Lung (tissue), 12 donors: Measurements from ENCODE around the gene PARP11. TPM values are rescaled to one million over a fixed set of nuclear protein-coding genes. Genes with fewer than 3 reads are reported as not detected.

Source experiments
- ATAC-seq: fragments of 200-7000 bp; cut with Tn5 transposase; one replicate; pipeline ENCODE4 v1.9.1; 2020; ENCODE audit warnings: moderate number of reproducible peaks; ENCODE audit not compliant: insufficient read depth, low FRiP score
- DNase-seq, 3 donors: peaks; one replicate each; pipeline ENCODE4 v3.0.0-alpha.2; 2013 to 2017
- H3K27ac ChIP-seq, 2 donors: one replicate each; pipeline ENCODE4 v1.5.1; 2013; ENCODE audit warnings: mild to moderate bottlenecking in 2 of 2, moderate library complexity in 2 of 2, control low read depth in 1 of 2, inconsistent platforms in 1 of 2, low read depth in 1 of 2, low read length in 1 of 2
- H3K27me3 ChIP-seq, 3 donors: one replicate each; pipeline ENCODE4 v1.5.1; 2013; ENCODE audit warnings: low read length in 2 of 3; ENCODE audit not compliant: control insufficient read depth in 3 of 3, insufficient read depth in 3 of 3
- H3K36me3 ChIP-seq, 4 donors: one replicate each; pipeline ENCODE4 v1.5.1; 2013; ENCODE audit warnings: low read length in 4 of 4, mild to moderate bottlenecking in 1 of 4, moderate library complexity in 1 of 4; ENCODE audit not compliant: control insufficient read depth in 4 of 4, insufficient read depth in 4 of 4
- H3K4me1 ChIP-seq, 5 donors: one replicate each; pipeline ENCODE4 v1.5.1; 2013; ENCODE audit warnings: low read length in 5 of 5, mild to moderate bottlenecking in 2 of 5, moderate library complexity in 1 of 5; ENCODE audit not compliant: control insufficient read depth in 5 of 5, insufficient read depth in 5 of 5
- H3K4me3 ChIP-seq: one replicate; pipeline ENCODE4 v1.5.1; 2013; ENCODE audit warnings: mild to moderate bottlenecking, control low read depth, moderate library complexity
- H3K9ac ChIP-seq, 2 donors: one replicate each; pipeline ENCODE4 v1.5.1; 2013; ENCODE audit warnings: low read length in 2 of 2, control low read depth in 1 of 2; ENCODE audit not compliant: insufficient read depth in 1 of 2
- H3K9me3 ChIP-seq, 4 donors: one replicate each; pipeline ENCODE4 v1.5.1; 2013; ENCODE audit warnings: low read length in 3 of 4, mild to moderate bottlenecking in 1 of 4, moderate library complexity in 1 of 4; ENCODE audit not compliant: control insufficient read depth in 4 of 4, insufficient read depth in 3 of 4
- WGBS, 2 donors: extraction: QIAGEN DNeasy Blood & Tissue Kit; methylation state at CpG; one replicate each; pipeline ENCODE4 v1.1.7; 2013; 5-methylcytosine and 5-hydroxymethylcytosine counted together
- polyA plus RNA-seq, 2 donors: library from polyadenylated mRNA; stranded (reverse); fragments of 200-250 nt; gene quantifications; one replicate each; pipeline ENCODE4 v1.2.1, GENCODE V29; 2013
- total RNA-seq, 2 donors: library from RNA; depleted of rRNA in 1 of 2; stranded (reverse); fragments of >200 nt in 1 of 2; gene quantifications; one replicate each; pipeline ENCODE4 v1.2.1, GENCODE V29; 2014 to 2021
- TF ChIP-seq, protein P1 (sequence below): IDR thresholded peaks from 2 replicates; pipeline ENCODE4 v1.5.1; 2012; ENCODE audit warnings: mild to moderate bottlenecking; ENCODE audit errors: control extremely low read depth, extremely low read depth
- donor health status: control.
- donor health status: control.
- donor health status: Bipolar disorder and iron deficiency.
- donor health status: healthy.
- donor health status: DM: yes; HTN: yes; CAD: no.

The PARP11 gene
- total and polyA plus RNA-seq, 4 donors = 2.7 to 12.8 (median 8.1) TPM

DNA sequence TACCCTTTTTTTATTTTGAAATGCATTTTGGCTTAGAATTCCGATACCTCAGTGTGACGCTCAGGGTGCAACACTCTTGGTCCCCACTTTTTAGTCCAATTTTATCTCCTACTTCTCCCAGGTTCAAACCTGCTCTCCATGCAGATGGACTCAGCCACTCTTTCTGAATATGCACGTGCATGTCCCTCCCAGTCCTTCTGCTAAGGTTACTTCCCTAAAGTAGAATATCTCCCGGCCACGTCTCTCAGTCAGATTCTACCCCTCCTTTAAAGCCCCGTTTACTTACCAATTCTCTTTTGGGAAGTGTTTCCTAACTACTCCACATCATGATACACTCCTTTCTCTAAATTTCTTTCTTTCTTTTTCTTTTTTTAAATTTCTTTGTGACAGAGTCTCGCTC is 15.5 kb upstream of the PARP11 start:
- DNase-seq (no peak), ATAC-seq (no peak)
- WGBS, 2 donors = 53 to 77% methylated on average over 7 of the region's 7 CpGs
- Histone ChIP-seq H3K9me3 (no peaks in the 10 kb centered on the region), H3K27ac (no peak overlapping the region), H3K4me1 (peaks cover 0 to 6% (median 1%) of the 10 kb centered on the region in 5 donors), H3K36me3 (no peaks in the 10 kb centered on the region), H3K27me3 (no peaks in the 10 kb centered on the region), H3K4me3 (no peak overlapping the region), H3K9ac (no peak overlapping the region)
- TF ChIP-seq, protein P1, sequence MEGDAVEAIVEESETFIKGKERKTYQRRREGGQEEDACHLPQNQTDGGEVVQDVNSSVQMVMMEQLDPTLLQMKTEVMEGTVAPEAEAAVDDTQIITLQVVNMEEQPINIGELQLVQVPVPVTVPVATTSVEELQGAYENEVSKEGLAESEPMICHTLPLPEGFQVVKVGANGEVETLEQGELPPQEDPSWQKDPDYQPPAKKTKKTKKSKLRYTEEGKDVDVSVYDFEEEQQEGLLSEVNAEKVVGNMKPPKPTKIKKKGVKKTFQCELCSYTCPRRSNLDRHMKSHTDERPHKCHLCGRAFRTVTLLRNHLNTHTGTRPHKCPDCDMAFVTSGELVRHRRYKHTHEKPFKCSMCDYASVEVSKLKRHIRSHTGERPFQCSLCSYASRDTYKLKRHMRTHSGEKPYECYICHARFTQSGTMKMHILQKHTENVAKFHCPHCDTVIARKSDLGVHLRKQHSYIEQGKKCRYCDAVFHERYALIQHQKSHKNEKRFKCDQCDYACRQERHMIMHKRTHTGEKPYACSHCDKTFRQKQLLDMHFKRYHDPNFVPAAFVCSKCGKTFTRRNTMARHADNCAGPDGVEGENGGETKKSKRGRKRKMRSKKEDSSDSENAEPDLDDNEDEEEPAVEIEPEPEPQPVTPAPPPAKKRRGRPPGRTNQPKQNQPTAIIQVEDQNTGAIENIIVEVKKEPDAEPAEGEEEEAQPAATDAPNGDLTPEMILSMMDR = no peak

DNA sequence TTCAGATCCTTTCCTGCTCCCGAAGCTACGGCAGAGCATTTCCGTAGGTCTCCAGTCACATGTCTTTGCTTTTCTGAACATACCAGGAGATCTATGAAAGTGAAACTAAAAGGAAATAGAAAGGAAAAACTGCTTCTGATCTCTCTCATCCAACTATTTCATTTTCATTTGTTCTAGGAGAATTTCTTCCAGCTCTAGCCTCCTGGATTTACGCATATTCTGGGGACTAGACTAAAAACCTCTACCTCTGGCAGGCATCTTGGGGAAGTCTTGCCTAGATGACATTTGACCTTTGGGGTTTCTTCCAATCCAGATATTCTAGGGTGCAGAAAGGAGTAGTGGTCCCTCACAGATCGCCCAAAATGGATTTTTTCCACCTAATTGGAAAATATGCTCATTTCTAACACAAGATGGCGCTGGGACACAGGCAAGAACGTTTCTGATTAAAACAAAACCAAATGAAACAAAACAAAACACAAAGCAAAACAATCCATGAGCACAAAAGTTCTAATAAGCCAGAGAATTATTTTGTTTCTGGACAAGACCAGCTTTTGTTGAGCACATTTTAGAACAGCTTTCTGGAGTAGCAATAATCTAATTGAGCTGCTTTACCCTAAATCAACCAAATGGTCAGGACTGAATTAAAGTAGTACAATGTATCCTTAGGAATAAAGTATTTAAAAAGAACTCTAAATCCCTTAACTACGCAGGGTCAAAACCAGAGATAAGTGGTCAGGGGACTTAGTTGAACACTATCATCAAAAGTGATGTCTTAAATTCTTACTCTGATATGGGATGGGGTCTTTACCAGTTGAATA is 12.3 kb upstream of the PARP11 start:
- H3K9me3 ChIP-seq = no peaks in the 10 kb centered on the region
- TF ChIP-seq, protein P1 = peak; percentile 91
- H3K4me1 ChIP-seq = peaks cover 0 to 6% (median 1%) of the 10 kb centered on the region in 5 donors
- ATAC-seq = peak; percentile 64
- DNase-seq = peak; percentile 60 to 89 (median 88)
- H3K9ac ChIP-seq = peak overlapping the region; percentile 12 to 89
- WGBS, 2 donors = 33 to 45% methylated on average over 8 of the region's 8 CpGs
- H3K27me3 ChIP-seq = peaks cover 0 to 4% (median 0%) of the 10 kb centered on the region in 3 donors
- H3K36me3 ChIP-seq = no peaks in the 10 kb centered on the region
- no peak overlapping the region for H3K4me3 ChIP-seq
- no peak overlapping the region for H3K27ac ChIP-seq

DNA sequence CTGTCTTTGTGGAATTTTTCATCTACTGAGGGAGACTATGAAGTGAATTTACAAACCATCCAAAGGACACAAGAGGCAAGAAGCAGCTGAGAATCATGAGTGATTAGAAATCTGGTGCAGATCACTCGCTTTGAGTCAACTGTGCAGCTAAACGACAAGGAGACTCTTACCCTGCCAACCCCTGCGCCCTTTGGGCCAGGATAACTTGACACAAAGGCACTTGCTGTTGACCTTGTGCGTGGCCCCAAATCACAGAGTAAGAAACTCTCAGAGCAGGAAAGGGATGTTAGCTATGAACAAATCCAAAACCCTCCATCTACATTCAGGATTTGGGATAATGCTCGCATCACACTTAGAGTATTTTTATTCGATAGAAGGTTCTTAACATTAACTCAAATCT is 11.5 kb upstream of the PARP11 start:
- DNase-seq (no peak), ATAC-seq (no peak)
- H3K4me1 ChIP-seq = peaks cover 0 to 6% (median 1%) of the 10 kb centered on the region in 5 donors
- no peak overlapping the region for H3K27ac ChIP-seq
- H3K36me3 ChIP-seq = no peaks in the 10 kb centered on the region
- H3K9me3 ChIP-seq = no peaks in the 10 kb centered on the region
- peaks cover 0 to 4% (median 0%) of the 10 kb centered on the region in 3 donors for H3K27me3 ChIP-seq
- 76 to 89% methylated on average over 6 of the region's 6 CpGs for WGBS, 2 donors
- H3K9ac ChIP-seq = peak overlapping the region in 1 of 2 donors; percentile 89
- H3K4me3 ChIP-seq = no peak overlapping the region
- TF ChIP-seq, protein P1 = no peak
